WTC11 (cell line): Measurements from ENCODE around the gene GRPEL1.
"Not testable (repeated sequence)": the region's sequence is repeated elsewhere in the genome, so short reads cannot be mapped to it uniquely, and the experiment has no call there.

ENCODE experiments used
- ELF4 ChIP-seq: sonication (generic); formaldehyde crosslinking; IDR thresholded peaks from 2 replicates; pipeline ENCODE4 v1.8.1; 2022; ENCODE audit warnings: low read depth, mild to moderate bottlenecking, moderate library complexity, missing genetic modification reagents
- ETV6 ChIP-seq: sonication (generic); formaldehyde crosslinking; IDR thresholded peaks from 2 replicates; pipeline ENCODE4 v1.8.1; 2022; ENCODE audit warnings: mild to moderate bottlenecking, missing genetic modification reagents
- FOXJ3 ChIP-seq: sonication (generic); formaldehyde crosslinking; IDR thresholded peaks from 2 replicates; pipeline ENCODE4 v1.9.0; 2021; ENCODE audit warnings: missing genetic modification reagents, mild to moderate bottlenecking, borderline replicate concordance
- FOXP1 ChIP-seq: sonication (generic); formaldehyde crosslinking; IDR thresholded peaks from 2 replicates; pipeline ENCODE4 v1.8.0; 2022; ENCODE audit warnings: missing genetic modification reagents, mild to moderate bottlenecking, moderate library complexity, borderline replicate concordance
- JUN ChIP-seq: sonication (generic); formaldehyde crosslinking; IDR thresholded peaks from 2 replicates; pipeline ENCODE4 v1.8.0; 2023; ENCODE audit warnings: mild to moderate bottlenecking, missing genetic modification reagents
- MXD4 ChIP-seq: fragments of 250-450 bp; sonication (Bioruptor Pico); IDR thresholded peaks from 2 replicates; pipeline ENCODE4 v1.8.0; 2021; ENCODE audit warnings: mild to moderate bottlenecking, moderate library complexity, borderline replicate concordance
- NR2C2 ChIP-seq: sonication (generic); formaldehyde crosslinking; IDR thresholded peaks from 2 replicates; pipeline ENCODE4 v1.8.0; 2022; ENCODE audit warnings: mild to moderate bottlenecking, missing genetic modification reagents
- PRRX2 ChIP-seq: fragments of 250-450 bp; sonication (Bioruptor Pico); IDR thresholded peaks from 2 replicates; pipeline ENCODE4 v1.8.0; 2021; ENCODE audit warnings: mild to moderate bottlenecking
- TF ChIP-seq, protein P1 (sequence below): fragments of 200-600 bp; IDR thresholded peaks from 2 replicates; pipeline ENCODE4 v1.8.0; 2022; ENCODE audit warnings: antibody characterized with exemption
- TF ChIP-seq, protein P2 (sequence below): sonication (generic); formaldehyde crosslinking; conservative IDR thresholded peaks from 2 replicates; pipeline ENCODE4 v1.8.1; 2023; ENCODE audit warnings: mild to moderate bottlenecking, low read depth, missing genetic modification reagents, moderate library complexity
- TF ChIP-seq, protein P3 (sequence below): fragments of 250-450 bp; sonication (Bioruptor Pico); IDR thresholded peaks from 2 replicates; pipeline ENCODE4 v1.9.0; 2021; ENCODE audit warnings: mild to moderate bottlenecking

DNA sequence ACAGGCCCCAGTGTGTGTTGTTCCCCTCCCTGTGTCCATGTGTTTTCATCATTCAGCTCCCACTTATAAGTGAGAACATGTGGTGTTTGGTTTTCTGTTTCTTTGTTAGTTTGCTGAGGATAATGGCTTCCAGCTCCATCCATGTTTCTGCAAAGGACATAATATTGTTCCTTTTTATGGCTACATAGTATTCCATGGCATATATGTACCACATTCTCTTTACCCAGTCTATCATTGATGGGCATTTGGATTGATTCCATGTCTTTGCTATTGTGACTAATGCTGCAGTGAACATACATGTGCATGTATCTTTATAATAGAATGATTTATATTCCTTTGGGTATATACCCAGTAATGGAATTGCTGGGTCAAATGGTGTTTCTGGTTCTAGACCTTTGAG, 11.6 kb upstream of the GRPEL1 start:
- TF ChIP-seq, protein P1, sequence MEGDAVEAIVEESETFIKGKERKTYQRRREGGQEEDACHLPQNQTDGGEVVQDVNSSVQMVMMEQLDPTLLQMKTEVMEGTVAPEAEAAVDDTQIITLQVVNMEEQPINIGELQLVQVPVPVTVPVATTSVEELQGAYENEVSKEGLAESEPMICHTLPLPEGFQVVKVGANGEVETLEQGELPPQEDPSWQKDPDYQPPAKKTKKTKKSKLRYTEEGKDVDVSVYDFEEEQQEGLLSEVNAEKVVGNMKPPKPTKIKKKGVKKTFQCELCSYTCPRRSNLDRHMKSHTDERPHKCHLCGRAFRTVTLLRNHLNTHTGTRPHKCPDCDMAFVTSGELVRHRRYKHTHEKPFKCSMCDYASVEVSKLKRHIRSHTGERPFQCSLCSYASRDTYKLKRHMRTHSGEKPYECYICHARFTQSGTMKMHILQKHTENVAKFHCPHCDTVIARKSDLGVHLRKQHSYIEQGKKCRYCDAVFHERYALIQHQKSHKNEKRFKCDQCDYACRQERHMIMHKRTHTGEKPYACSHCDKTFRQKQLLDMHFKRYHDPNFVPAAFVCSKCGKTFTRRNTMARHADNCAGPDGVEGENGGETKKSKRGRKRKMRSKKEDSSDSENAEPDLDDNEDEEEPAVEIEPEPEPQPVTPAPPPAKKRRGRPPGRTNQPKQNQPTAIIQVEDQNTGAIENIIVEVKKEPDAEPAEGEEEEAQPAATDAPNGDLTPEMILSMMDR = not testable (repeated sequence)
- TF ChIP-seq FOXP1 (CRISPR knock-in tag); ETV6 (CRISPR knock-in tag); JUN (CRISPR knock-in tag); NR2C2 (CRISPR knock-in tag); MXD4 (CRISPR knock-in tag); PRRX2 (CRISPR knock-in tag); ELF4 (CRISPR knock-in tag); FOXJ3: not testable (repeated sequence)
- TF ChIP-seq, protein P2, sequence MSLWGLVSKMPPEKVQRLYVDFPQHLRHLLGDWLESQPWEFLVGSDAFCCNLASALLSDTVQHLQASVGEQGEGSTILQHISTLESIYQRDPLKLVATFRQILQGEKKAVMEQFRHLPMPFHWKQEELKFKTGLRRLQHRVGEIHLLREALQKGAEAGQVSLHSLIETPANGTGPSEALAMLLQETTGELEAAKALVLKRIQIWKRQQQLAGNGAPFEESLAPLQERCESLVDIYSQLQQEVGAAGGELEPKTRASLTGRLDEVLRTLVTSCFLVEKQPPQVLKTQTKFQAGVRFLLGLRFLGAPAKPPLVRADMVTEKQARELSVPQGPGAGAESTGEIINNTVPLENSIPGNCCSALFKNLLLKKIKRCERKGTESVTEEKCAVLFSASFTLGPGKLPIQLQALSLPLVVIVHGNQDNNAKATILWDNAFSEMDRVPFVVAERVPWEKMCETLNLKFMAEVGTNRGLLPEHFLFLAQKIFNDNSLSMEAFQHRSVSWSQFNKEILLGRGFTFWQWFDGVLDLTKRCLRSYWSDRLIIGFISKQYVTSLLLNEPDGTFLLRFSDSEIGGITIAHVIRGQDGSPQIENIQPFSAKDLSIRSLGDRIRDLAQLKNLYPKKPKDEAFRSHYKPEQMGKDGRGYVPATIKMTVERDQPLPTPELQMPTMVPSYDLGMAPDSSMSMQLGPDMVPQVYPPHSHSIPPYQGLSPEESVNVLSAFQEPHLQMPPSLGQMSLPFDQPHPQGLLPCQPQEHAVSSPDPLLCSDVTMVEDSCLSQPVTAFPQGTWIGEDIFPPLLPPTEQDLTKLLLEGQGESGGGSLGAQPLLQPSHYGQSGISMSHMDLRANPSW = not testable (repeated sequence)
- TF ChIP-seq, protein P3, sequence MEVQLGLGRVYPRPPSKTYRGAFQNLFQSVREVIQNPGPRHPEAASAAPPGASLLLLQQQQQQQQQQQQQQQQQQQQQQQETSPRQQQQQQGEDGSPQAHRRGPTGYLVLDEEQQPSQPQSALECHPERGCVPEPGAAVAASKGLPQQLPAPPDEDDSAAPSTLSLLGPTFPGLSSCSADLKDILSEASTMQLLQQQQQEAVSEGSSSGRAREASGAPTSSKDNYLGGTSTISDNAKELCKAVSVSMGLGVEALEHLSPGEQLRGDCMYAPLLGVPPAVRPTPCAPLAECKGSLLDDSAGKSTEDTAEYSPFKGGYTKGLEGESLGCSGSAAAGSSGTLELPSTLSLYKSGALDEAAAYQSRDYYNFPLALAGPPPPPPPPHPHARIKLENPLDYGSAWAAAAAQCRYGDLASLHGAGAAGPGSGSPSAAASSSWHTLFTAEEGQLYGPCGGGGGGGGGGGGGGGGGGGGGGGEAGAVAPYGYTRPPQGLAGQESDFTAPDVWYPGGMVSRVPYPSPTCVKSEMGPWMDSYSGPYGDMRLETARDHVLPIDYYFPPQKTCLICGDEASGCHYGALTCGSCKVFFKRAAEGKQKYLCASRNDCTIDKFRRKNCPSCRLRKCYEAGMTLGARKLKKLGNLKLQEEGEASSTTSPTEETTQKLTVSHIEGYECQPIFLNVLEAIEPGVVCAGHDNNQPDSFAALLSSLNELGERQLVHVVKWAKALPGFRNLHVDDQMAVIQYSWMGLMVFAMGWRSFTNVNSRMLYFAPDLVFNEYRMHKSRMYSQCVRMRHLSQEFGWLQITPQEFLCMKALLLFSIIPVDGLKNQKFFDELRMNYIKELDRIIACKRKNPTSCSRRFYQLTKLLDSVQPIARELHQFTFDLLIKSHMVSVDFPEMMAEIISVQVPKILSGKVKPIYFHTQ (CRISPR knock-in tag) = not testable (repeated sequence)
